Small intestine (tissue), 7 donors: ENCODE measurements around the gene CFAP45. TPM values are rescaled to one million over a fixed set of nuclear protein-coding genes. Genes with fewer than 3 reads are reported as not detected.
A peak's percentile ranks its signal among the peaks of the same experiment; 100 is the strongest.

Experiments
- DNase-seq, 2 donors: peaks; one replicate each; pipeline versions ENCODE4 v3.0.0 to v3.0.0-alpha.2; 2013
- FAIRE-seq: peaks from 2 replicates; lab custom pipeline; 2012; peaks lifted over from hg19 to GRCh38; lab: Jason Lieb, UNC
- H3K27ac ChIP-seq, 3 donors: one replicate each; pipeline ENCODE4 v1.5.1; 2013; ENCODE audit warnings: low read length in 2 of 3, mild to moderate bottlenecking in 2 of 3, control low read depth in 1 of 3, inconsistent platforms in 1 of 3, low read depth in 1 of 3, moderate library complexity in 1 of 3
- H3K27me3 ChIP-seq, 3 donors: one replicate each; pipeline ENCODE4 v1.6.1; 2013; ENCODE audit warnings: low read length in 3 of 3, inconsistent platforms in 1 of 3; ENCODE audit not compliant: control insufficient read depth in 3 of 3, insufficient read depth in 3 of 3
- H3K36me3 ChIP-seq, 3 donors: one replicate each; pipeline ENCODE4 v1.6.1; 2013; ENCODE audit warnings: low read length in 3 of 3, inconsistent platforms in 1 of 3, low read depth in 1 of 3, mild to moderate bottlenecking in 1 of 3, moderate library complexity in 1 of 3; ENCODE audit not compliant: control insufficient read depth in 3 of 3, insufficient read depth in 2 of 3
- H3K4me1 ChIP-seq, 3 donors: one replicate each; pipeline ENCODE4 v1.6.1; 2013; ENCODE audit warnings: low read length in 2 of 3, inconsistent platforms in 1 of 3, low read depth in 1 of 3, mild to moderate bottlenecking in 1 of 3, moderate library complexity in 1 of 3; ENCODE audit not compliant: control insufficient read depth in 3 of 3, insufficient read depth in 2 of 3
- H3K4me3 ChIP-seq, 3 donors: one replicate each; pipeline ENCODE4 v1.5.1; 2013; ENCODE audit warnings: low read length in 3 of 3, control low read depth in 1 of 3, inconsistent platforms in 1 of 3, low read depth in 1 of 3, mild to moderate bottlenecking in 1 of 3, moderate library complexity in 1 of 3
- H3K9me3 ChIP-seq, 2 donors: one replicate each; pipeline ENCODE4 v1.6.1; 2013; ENCODE audit warnings: low read depth in 1 of 2, low read length in 1 of 2; ENCODE audit not compliant: control insufficient read depth in 2 of 2, insufficient read depth in 1 of 2
- WGBS, 3 donors: extraction: QIAGEN DNeasy Blood & Tissue Kit; methylation state at CpG; one replicate each; pipeline ENCODE4 v1.1.7; 2013; 5-methylcytosine and 5-hydroxymethylcytosine counted together
- polyA plus RNA-seq, 4 donors: library from polyadenylated mRNA; stranded (reverse) in 3 of 4; unstranded in 1 of 4; fragments of 200-250 nt in 3 of 4; fragments of 120-200 nt in 1 of 4; gene quantifications; one replicate each; pipeline versions ENCODE4 v1.2.1 to v1.2.3, GENCODE V29; 2013
- donor health status: healthy with polysubstance abuse.
- donor health status: control.
- donor health status: control.
- donor health status: Bipolar disorder and iron deficiency.
- donor health status: healthy.

Gene CFAP45
- polyA plus RNA-seq, 4 donors = 0.35 to 1.1 (median 0.36) TPM; not detected in 1

DNA sequence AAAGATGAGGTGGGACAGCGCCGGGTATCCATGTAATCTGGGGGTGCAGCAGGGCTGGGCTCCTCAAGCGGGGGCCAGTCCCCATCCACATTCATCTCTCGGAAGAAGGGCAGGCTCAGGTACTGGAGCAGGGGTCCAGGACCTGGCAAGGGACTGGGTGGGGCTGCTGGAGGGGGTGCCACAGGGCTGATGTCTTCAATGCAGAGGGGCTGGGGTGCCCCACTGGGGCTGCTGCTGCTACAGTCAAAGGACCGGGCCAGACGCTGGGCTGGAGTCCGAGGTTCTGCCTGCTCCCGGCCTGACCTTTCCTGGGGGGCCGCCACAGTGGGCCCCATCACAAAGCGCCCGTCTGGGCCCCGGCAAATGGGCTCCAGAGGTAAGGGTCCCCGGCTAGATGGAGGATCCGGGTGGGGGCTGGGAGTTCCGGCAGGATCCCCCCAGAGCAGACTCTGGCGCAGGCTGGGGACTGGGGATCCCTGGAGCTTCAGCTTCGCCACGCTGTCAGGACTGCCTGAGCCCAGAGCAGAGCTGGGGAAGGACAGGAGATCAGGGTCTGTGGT lies 28.6 kb upstream of the CFAP45 start:
- FAIRE-seq (no peak), DNase-seq (no peak)
- Histone ChIP-seq H3K27me3 (no peaks in the 10 kb centered on the region), H3K36me3 (peaks cover 0 to 68% (median 0%) of the 10 kb centered on the region in 3 donors), H3K27ac (peak overlapping the region in 1 of 3 donors; percentile 58), H3K4me1 (peaks cover 0 to 47% (median 0%) of the 10 kb centered on the region in 3 donors), H3K9me3 (no peaks in the 10 kb centered on the region), H3K4me3 (no peak overlapping the region)
- WGBS, 3 donors = 94 to 96% (median 94%) methylated on average over 16 to 18 of the region's 18 CpGs

GRCh38 chr1:159927849-159928431 lies 28.0 kb upstream of the CFAP45 start:
- Histone ChIP-seq H3K27me3 (no peaks in the 10 kb centered on the region), H3K4me1 (peaks cover 0 to 50% (median under 1%) of the 10 kb centered on the region in 3 donors), H3K9me3 (no peaks in the 10 kb centered on the region), H3K4me3 (no peak overlapping the region), H3K36me3 (peaks cover 0 to 69% (median 0%) of the 10 kb centered on the region in 3 donors), H3K27ac (peak overlapping the region in 2 of 3 donors; percentile 34 to 58)
- FAIRE-seq = no peak
- DNase-seq = peak in 1 of 2 donors; percentile 57
- WGBS, 3 donors = 44 to 70% (median 54%) methylated on average over 13 of the region's 13 CpGs

- FAIRE-seq = no peak
- DNase-seq = peak in 1 of 2 donors; percentile 44
Measured at GRCh38 chr1:159927211-159927848, 27.4 kb upstream of the CFAP45 start.

GRCh38 chr1:159925719-159926078 lies 25.7 kb upstream of the CFAP45 start:
- peaks cover 0 to 62% (median 0%) of the 10 kb centered on the region in 3 donors for H3K36me3 ChIP-seq
- H3K4me1 ChIP-seq = peaks cover 8 to 57% (median 10%) of the 10 kb centered on the region in 3 donors
- FAIRE-seq (no peak), DNase-seq (no peak)
- H3K4me3 ChIP-seq = peak overlapping the region in 2 of 3 donors; percentile 68 to 95
- H3K27me3 ChIP-seq = no peaks in the 10 kb centered on the region
- H3K27ac ChIP-seq = peak overlapping the region; percentile 88 to 91 (median 90)
- 9 to 12% (median 11%) methylated on average over 7 of the region's 7 CpGs for WGBS, 3 donors
- H3K9me3 ChIP-seq = no peaks in the 10 kb centered on the region

More at GRCh38 chr1:159927211-159927848, 27.4 kb upstream of the CFAP45 start:
- Histone ChIP-seq H3K4me3 (no peak overlapping the region), H3K9me3 (no peaks in the 10 kb centered on the region), H3K4me1 (peaks cover 0 to 56% (median 6%) of the 10 kb centered on the region in 3 donors), H3K27me3 (no peaks in the 10 kb centered on the region), H3K36me3 (peaks cover 0 to 69% (median 0%) of the 10 kb centered on the region in 3 donors), H3K27ac (peak overlapping the region in 1 of 3 donors; percentile 58)
- 72 to 86% (median 81%) methylated on average over 16 of the region's 16 CpGs for WGBS, 3 donors

DNA sequence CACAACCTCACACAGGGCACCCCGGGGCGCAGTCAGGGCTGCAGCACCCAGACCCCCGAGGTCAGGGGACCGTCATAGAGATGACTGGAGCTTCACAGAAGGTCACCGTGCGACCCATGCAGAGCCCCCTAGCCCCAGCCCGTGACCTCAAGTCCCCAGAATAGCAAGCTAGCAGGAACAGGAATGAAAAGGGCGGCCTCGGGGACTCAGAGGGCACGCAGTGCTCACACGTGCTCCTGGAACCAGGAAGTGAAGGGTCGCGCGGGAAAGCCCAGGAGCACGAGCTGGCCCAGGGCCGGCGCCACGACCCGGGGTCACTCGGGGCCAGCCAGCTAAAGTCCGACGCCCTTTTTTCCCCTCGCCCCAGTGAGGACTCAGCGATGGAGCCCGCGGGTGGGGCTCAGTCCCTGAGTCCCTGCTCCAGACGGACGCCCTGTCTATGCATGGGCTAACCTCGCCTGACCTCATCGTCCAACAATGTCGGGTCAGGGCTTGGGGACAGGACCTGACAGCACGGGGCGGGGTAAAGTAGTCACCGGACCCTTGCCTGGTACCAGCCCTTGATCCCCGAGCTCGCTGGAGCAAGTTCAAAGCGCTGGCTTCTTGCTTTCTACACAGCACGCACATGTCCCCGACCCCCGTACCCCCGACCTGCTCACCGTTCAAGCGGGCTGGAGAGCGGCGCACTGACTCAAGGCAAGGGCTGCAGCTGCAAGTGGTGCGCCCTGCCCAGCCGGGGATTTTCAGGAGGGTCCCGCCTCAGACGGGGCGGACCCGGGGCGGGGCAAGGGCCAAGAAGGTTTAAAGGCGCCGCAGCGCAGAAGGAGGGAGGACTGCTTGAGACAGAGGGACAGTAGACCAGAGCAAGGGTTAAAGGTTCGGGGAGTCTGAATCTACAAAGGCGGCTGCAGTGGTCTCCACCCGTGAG lies 25.1 kb upstream of the CFAP45 start, which contains the start of gene TAGLN2:
Gene TAGLN2 (minus strand): TSS at position 717 of the 928 bp plus-strand sequence. CDS start 4,998 bp downstream, outside the sequence.
- H3K27me3 ChIP-seq = no peaks in the 10 kb centered on the region
- no peaks in the 10 kb centered on the region for H3K9me3 ChIP-seq
- FAIRE-seq = no peak

DNA sequence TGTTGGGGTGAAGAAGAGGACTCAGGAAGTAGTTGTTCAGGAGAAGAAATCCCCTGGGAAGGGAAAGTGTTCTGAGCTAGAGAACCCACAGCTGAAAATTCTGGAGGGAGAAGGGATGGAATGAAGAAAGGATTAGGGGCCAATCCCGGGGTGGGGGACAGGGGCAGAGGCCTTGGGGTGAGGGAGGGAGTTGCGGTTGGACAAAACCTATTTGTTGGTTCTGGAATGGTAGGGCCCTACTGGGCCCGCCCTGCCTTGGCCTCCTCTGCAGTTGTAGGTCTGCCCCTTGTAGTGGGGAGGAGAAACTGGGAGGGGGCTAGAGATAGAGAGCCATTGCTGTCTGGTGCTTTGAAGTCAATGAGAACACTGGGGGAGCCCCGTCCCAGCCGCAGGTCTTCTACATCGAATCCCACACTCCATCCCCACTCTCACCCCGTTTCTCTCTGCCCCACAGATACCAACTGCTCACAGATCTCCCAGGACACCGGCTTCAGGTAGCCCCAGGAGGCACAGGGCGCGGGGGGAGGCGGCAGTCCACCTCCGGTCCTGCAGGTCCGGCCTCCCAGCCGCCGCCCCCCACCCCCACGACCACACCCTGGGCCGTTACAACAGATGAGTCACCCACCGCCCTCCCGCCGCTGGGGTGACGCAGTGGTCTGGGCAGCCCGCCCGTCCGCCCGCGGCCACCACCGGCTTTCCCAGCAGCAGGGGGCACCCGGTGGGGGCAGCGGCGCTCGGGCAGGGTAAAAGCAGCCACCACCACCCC lies 24.2 kb upstream of the CFAP45 start:
- WGBS, 3 donors = 0 to 1% (median 1%) methylated on average over 24 to 31 of the region's 31 CpGs
- no peaks in the 10 kb centered on the region for H3K27me3 ChIP-seq
- H3K4me1 ChIP-seq = peaks cover 8 to 64% (median 12%) of the 10 kb centered on the region in 3 donors
- H3K4me3 ChIP-seq = peak overlapping the region; percentile 68 to 95 (median 88)
- peaks cover 0 to 61% (median 2%) of the 10 kb centered on the region in 3 donors for H3K36me3 ChIP-seq
- H3K9me3 ChIP-seq = no peaks in the 10 kb centered on the region
- peak overlapping the region; percentile 88 to 91 (median 90) for H3K27ac ChIP-seq
- FAIRE-seq (no peak), DNase-seq (peak; percentile 72 to 87)

More for the DNA sequence above, 25.1 kb upstream of the CFAP45 start, which contains the start of gene TAGLN2:
- Histone ChIP-seq H3K4me3 (peak within 1 kb of the TSS; percentile 68 to 95 (median 88)), H3K27ac (peak within 1 kb of the TSS; percentile 88 to 91 (median 90)), H3K36me3 (peaks cover 0 to 61% (median 0%) of the 10 kb centered on the region in 3 donors), H3K4me1 (peaks cover 8 to 57% (median 12%) of the 10 kb centered on the region in 3 donors)
- 0 to 1% (median 1%) methylated on average over 58 of the region's 58 CpGs for WGBS, 3 donors
- DNase-seq = peak; percentile 92 to 94

- H3K9me3 ChIP-seq = no peaks in the 10 kb centered on the region
- H3K4me3 ChIP-seq = peak overlapping the region; percentile 68 to 95 (median 88)
- FAIRE-seq (no peak), DNase-seq (peak; percentile 88 to 91)
- H3K36me3 ChIP-seq = peaks cover 0 to 61% (median 9%) of the 10 kb centered on the region in 3 donors
- 1% methylated on average over 20 of the region's 20 CpGs for WGBS, 3 donors
- H3K4me1 ChIP-seq = peaks cover 9 to 62% (median 12%) of the 10 kb centered on the region in 3 donors
- peak overlapping the region; percentile 88 to 91 (median 90) for H3K27ac ChIP-seq
- no peaks in the 10 kb centered on the region for H3K27me3 ChIP-seq
Measured at GRCh38 chr1:159923203-159924024, 23.4 kb upstream of the CFAP45 start.
